ENCODE measurements around the gene KIAA1217.

GRCh38 chr10:24367688-24368087 lies 158.8 kb downstream of the KIAA1217 start:
- TF ChIP-seq POLR2A (IDR thresholded peaks at IDR 0.05; ENCODE audit: low read length) (no peak), GATA1 (IDR thresholded peaks at IDR 0.05; ENCODE audit: low read depth, low read length) (no peak)
